GM12874 (cell line): Measurements from ENCODE around the gene BTK.

Source experiments
- TF ChIP-seq, protein P1 (sequence below): IDR thresholded peaks from 2 replicates; pipeline ENCODE4 v1.5.1; 2011; ENCODE audit warnings: low read depth, mild to moderate bottlenecking, control low read depth, low read length, moderate library complexity; ENCODE audit not compliant: insufficient read depth

Gene BTK

GRCh38 chrX:101385795-101386541 lies at the start of gene BTK:
BTK (minus strand) TSS chrX:101386191; CDS start chrX:101375284, 10,907 bp downstream.
- TF ChIP-seq, protein P1, sequence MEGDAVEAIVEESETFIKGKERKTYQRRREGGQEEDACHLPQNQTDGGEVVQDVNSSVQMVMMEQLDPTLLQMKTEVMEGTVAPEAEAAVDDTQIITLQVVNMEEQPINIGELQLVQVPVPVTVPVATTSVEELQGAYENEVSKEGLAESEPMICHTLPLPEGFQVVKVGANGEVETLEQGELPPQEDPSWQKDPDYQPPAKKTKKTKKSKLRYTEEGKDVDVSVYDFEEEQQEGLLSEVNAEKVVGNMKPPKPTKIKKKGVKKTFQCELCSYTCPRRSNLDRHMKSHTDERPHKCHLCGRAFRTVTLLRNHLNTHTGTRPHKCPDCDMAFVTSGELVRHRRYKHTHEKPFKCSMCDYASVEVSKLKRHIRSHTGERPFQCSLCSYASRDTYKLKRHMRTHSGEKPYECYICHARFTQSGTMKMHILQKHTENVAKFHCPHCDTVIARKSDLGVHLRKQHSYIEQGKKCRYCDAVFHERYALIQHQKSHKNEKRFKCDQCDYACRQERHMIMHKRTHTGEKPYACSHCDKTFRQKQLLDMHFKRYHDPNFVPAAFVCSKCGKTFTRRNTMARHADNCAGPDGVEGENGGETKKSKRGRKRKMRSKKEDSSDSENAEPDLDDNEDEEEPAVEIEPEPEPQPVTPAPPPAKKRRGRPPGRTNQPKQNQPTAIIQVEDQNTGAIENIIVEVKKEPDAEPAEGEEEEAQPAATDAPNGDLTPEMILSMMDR, result no peak

- TF ChIP-seq, protein P1, result no peak
Measured at GRCh38 chrX:101430457-101431078, 44.6 kb upstream of the BTK start.

- TF ChIP-seq, protein P1, result no peak
Measured at GRCh38 chrX:101429934-101430333, 43.9 kb upstream of the BTK start.

DNA sequence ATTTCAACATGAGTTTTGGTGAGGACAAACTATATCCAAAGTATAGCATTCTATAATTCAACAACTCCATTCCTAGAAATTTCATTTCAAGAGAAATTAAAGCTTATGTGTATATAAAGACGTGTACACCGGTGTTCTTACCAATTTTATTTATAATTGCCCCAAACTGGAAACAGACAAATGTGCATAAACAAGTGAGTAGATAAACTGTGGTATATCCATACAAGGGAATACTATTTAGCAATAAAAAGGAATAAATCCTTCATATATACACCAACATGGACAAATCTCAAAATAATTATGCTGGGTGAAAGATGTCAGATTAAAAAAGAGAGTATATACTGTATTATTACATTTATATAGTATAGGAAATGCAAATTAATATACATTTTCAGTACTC lies 42.0 kb upstream of the BTK start:
- TF ChIP-seq, protein P1, result no peak

DNA sequence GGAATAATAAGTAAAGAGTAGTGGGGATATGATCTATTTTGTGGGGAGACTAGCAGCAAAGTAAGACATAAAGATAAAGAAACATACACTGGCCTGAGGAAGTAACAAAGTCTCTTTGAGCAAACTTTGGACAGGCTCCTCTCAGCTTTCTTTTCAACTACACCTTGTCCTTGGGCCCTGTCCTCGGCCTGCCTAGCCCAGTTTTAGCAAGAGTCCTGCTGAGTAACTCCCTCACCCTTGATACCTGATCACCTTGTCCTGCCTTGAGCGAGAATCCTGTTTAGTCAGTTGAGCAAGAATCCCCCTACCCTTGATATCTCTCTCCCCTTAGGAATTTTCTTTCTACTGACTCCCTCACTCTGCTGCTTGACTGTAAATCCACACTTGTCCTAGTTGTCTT lies 33.5 kb upstream of the BTK start:
- TF ChIP-seq, protein P1, result no peak

DNA sequence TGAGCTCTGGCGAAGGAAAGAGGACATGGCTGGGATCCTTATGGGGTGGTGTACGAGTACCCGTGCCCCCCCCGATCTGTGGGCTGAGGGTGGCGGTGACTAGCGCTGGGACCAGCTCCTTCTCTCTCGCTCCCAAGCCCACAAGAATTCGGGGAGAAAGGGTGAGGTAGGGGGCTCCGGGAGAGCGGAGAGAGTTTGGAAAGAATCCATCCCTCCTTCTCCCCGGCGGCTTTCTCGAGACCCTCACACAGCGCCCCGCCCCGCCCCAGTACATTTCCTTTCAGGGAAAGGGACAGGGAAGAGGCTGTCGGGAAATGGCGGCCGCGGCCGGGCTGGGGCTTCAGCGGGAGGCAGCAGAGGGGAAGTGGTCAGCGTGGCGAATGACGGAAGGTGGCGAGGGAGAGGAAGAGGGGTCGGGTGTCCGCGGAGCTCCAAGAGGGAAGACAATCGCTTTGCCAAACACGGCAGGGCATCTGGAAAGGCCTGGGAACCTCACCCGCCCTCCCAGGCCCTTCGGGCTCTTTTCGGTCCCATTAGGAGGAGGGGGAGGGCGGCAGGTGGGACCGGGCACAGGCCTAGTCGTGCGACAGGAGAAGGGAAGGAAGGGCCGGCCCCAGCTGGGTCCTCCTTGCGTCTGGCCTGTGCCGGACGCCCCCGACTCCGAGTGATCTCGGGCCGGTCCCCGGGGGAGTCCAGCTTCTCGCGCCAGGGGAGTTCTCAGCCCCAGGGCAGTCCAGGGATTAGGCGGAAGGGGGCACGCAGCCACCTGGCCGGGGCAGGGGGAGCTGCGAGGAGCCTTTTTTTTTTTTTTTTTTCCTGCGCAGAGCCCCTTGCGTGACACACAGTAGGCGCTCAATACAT lies 32.2 kb upstream of the BTK start:
- TF ChIP-seq, protein P1, result no peak

- TF ChIP-seq, protein P1, result no peak
Measured at GRCh38 chrX:101417190-101417589, 31.2 kb upstream of the BTK start.
